ENCODE data around the gene DIS3L2. TPM values are rescaled to one million over a fixed set of nuclear protein-coding genes. Genes with fewer than 3 reads are reported as not detected.

Gene DIS3L2
- total and polyA plus RNA-seq, 2 experiments from 2014 or later = 9.3 to 15.6 TPM

- 86 to 87% methylated on average over 4 of the region's 4 CpGs for WGBS, 2 experiments (ENCODE audit: low coverage in 1 of 2, low lambda C conversion rate in 2 of 2, missing lambda C conversion rate in 2 of 2)
- no peak overlapping the region for H2AFZ ChIP-seq
- H3K27ac ChIP-seq = no peak overlapping the region
- no peaks in the 10 kb centered on the region for H3K79me2 ChIP-seq (ENCODE audit: insufficient read depth)
- H4K20me1 ChIP-seq (ENCODE audit: insufficient read depth) = no peaks in the 10 kb centered on the region
- in situ Hi-C loops (cut with MboI) = no loop called here
- H3K9me2 ChIP-seq (ENCODE audit: insufficient read depth) = no peaks in the 10 kb centered on the region
- no peak overlapping the region for H3K4me2 ChIP-seq (ENCODE audit: unreplicated experiment)
- H3K9ac ChIP-seq = no peak overlapping the region
- H3K9me3 ChIP-seq (ENCODE audit: low read depth) = no peaks in the 10 kb centered on the region
- H3K36me3 ChIP-seq (ENCODE audit: low read depth) = no peaks in the 10 kb centered on the region
- H3K4me3 ChIP-seq = no peak overlapping the region
- H3K27me3 ChIP-seq (replicated peaks; ENCODE audit: insufficient read depth) = no peaks in the 10 kb centered on the region
- no peak for DNase-seq
- peaks cover 12% of the 10 kb centered on the region; the same call in 1 of the 2 replicates for H3F3A ChIP-seq (ENCODE audit: insufficient read depth)
- peaks cover 10% of the 10 kb centered on the region; the same call in 1 of the 2 replicates for H3K4me1 ChIP-seq (ENCODE audit: insufficient read depth)
- no peak for TF ChIP-seq EZH2 (IDR thresholded peaks at IDR 0.05; ENCODE audit: insufficient read depth, poor library complexity, severe bottlenecking)
- TF ChIP-seq EZH2phosphoT487 (IDR thresholded peaks at IDR 0.05; ENCODE audit: insufficient read depth, low read depth) = no peak
Measured at GRCh38 chr2:232319067-232319802, 357.7 kb downstream of the DIS3L2 start.

GRCh38 chr2:232319803-232320442, 358.4 kb downstream of the DIS3L2 start:
- Histone ChIP-seq H3K27me3 (replicated peaks; ENCODE audit: insufficient read depth) (no peaks in the 10 kb centered on the region), H3K36me3 (ENCODE audit: low read depth) (no peaks in the 10 kb centered on the region), H3K9me2 (ENCODE audit: insufficient read depth) (no peaks in the 10 kb centered on the region), H3K79me2 (ENCODE audit: insufficient read depth) (no peaks in the 10 kb centered on the region), H3K4me2 (ENCODE audit: unreplicated experiment) (no peak overlapping the region), H3K4me3 (no peak overlapping the region), H3K9ac (no peak overlapping the region), H4K20me1 (ENCODE audit: insufficient read depth) (no peaks in the 10 kb centered on the region), H3K4me1 (ENCODE audit: insufficient read depth) (peaks cover 10% of the 10 kb centered on the region; the same call in 1 of the 2 replicates), H2AFZ (no peak overlapping the region), H3K9me3 (ENCODE audit: low read depth) (no peaks in the 10 kb centered on the region), H3F3A (ENCODE audit: insufficient read depth) (peaks cover 6% of the 10 kb centered on the region; the same call in 1 of the 2 replicates), H3K27ac (no peak overlapping the region)
- WGBS, 2 experiments (ENCODE audit: low coverage in 1 of 2, low lambda C conversion rate in 2 of 2, missing lambda C conversion rate in 2 of 2) = 94 to 97% methylated on average over 8 to 10 of the region's 10 CpGs
- no peak for TF ChIP-seq EZH2 (IDR thresholded peaks at IDR 0.05; ENCODE audit: insufficient read depth, poor library complexity, severe bottlenecking)
- TF ChIP-seq EZH2phosphoT487 (IDR thresholded peaks at IDR 0.05; ENCODE audit: insufficient read depth, low read depth) = no peak
- in situ Hi-C loops (cut with MboI) = no loop called here
- DNase-seq = no peak

GRCh38 chr2:232320443-232320803, 358.9 kb downstream of the DIS3L2 start:
- Histone ChIP-seq H4K20me1 (ENCODE audit: insufficient read depth) (no peaks in the 10 kb centered on the region), H3K27me3 (replicated peaks; ENCODE audit: insufficient read depth) (no peaks in the 10 kb centered on the region), H3K9me3 (ENCODE audit: low read depth) (no peaks in the 10 kb centered on the region), H3F3A (ENCODE audit: insufficient read depth) (peaks cover 1% of the 10 kb centered on the region; the same call in 1 of the 2 replicates), H3K4me1 (ENCODE audit: insufficient read depth) (peaks cover 5% of the 10 kb centered on the region; the same call in 1 of the 2 replicates), H2AFZ (no peak overlapping the region), H3K4me2 (ENCODE audit: unreplicated experiment) (no peak overlapping the region), H3K79me2 (ENCODE audit: insufficient read depth) (no peaks in the 10 kb centered on the region), H3K4me3 (no peak overlapping the region), H3K9me2 (ENCODE audit: insufficient read depth) (no peaks in the 10 kb centered on the region), H3K36me3 (ENCODE audit: low read depth) (no peaks in the 10 kb centered on the region), H3K9ac (no peak overlapping the region), H3K27ac (no peak overlapping the region)
- TF ChIP-seq EZH2phosphoT487 (IDR thresholded peaks at IDR 0.05; ENCODE audit: insufficient read depth, low read depth) (no peak), EZH2 (IDR thresholded peaks at IDR 0.05; ENCODE audit: insufficient read depth, poor library complexity, severe bottlenecking) (no peak)
- 69 to 74% methylated on average over 2 of the region's 2 CpGs for WGBS, 2 experiments (ENCODE audit: low coverage in 1 of 2, low lambda C conversion rate in 2 of 2, missing lambda C conversion rate in 2 of 2)
- no peak for DNase-seq
- in situ Hi-C loops (cut with MboI) = no loop called here

GRCh38 chr2:232321156-232321816, 359.8 kb downstream of the DIS3L2 start:
- H3F3A ChIP-seq (ENCODE audit: insufficient read depth) = no peaks in the 10 kb centered on the region
- H2AFZ ChIP-seq = no peak overlapping the region
- H3K27me3 ChIP-seq (replicated peaks; ENCODE audit: insufficient read depth) = no peaks in the 10 kb centered on the region
- no peaks in the 10 kb centered on the region for H3K36me3 ChIP-seq (ENCODE audit: low read depth)
- TF ChIP-seq EZH2phosphoT487 (IDR thresholded peaks at IDR 0.05; ENCODE audit: insufficient read depth, low read depth) (no peak), EZH2 (IDR thresholded peaks at IDR 0.05; ENCODE audit: insufficient read depth, poor library complexity, severe bottlenecking) (no peak)
- no peaks in the 10 kb centered on the region for H3K9me2 ChIP-seq (ENCODE audit: insufficient read depth)
- H3K4me1 ChIP-seq (ENCODE audit: insufficient read depth) = no peaks in the 10 kb centered on the region
- H3K9ac ChIP-seq = no peak overlapping the region
- H3K27ac ChIP-seq = no peak overlapping the region
- 90 to 93% methylated on average over 18 of the region's 18 CpGs for WGBS, 2 experiments (ENCODE audit: low coverage in 1 of 2, low lambda C conversion rate in 2 of 2, missing lambda C conversion rate in 2 of 2)
- no peaks in the 10 kb centered on the region for H3K79me2 ChIP-seq (ENCODE audit: insufficient read depth)
- no peaks in the 10 kb centered on the region for H3K9me3 ChIP-seq (ENCODE audit: low read depth)
- H4K20me1 ChIP-seq (ENCODE audit: insufficient read depth) = no peaks in the 10 kb centered on the region
- in situ Hi-C loops (cut with MboI) = no loop called here
- H3K4me2 ChIP-seq (ENCODE audit: unreplicated experiment) = no peak overlapping the region
- no peak for DNase-seq
- H3K4me3 ChIP-seq = no peak overlapping the region
